PC-9 (cell line): ENCODE results near the gene IL31.

Experiments
- CTCF ChIP-seq: fragments of 200-600 bp; sonication (generic); conservative IDR thresholded peaks from 2 replicates; pipeline ENCODE4 v1.6.1; 2017; ENCODE audit warnings: mixed run types, antibody characterized with exemption, mild to moderate bottlenecking, moderate library complexity
- EZH2 ChIP-seq: fragments of 200-600 bp; sonication (generic); IDR thresholded peaks from 2 replicates; pipeline ENCODE4 v1.8.0; 2017; ENCODE audit warnings: antibody characterized with exemption, low read depth

- TF ChIP-seq CTCF: no peak
- TF ChIP-seq EZH2: no peak
Measured at GRCh38 chr12:122140467-122141257, 33.4 kb downstream of the IL31 start.
